Cardiac muscle cell (in vitro differentiated cells and primary cell): ENCODE data around the gene ESPN. TPM values are rescaled to one million over a fixed set of nuclear protein-coding genes. Genes with fewer than 3 reads are reported as not detected.

ENCODE experiments used
- DNase-seq, 2 donors: peaks; one replicate each; pipeline versions ENCODE4 v3.0.0 to v3.0.0-alpha.2; 2010 to 2017; ENCODE audit warnings: low read depth in 1 of 2, low spot score in 1 of 2
- H3K27ac ChIP-seq: fragments of 200-600 bp; sonication (generic); 2 replicates; pipeline ENCODE4 v1.5.1; 2016
- H3K27me3 ChIP-seq: fragments of 200-600 bp; sonication (generic); 2 replicates; pipeline ENCODE4 v1.6.0; 2016; ENCODE audit warnings: control low read depth
- H3K36me3 ChIP-seq: fragments of 200-600 bp; sonication (generic); 2 replicates; pipeline ENCODE4 v1.5.1; 2016; ENCODE audit warnings: control low read depth
- H3K4me1 ChIP-seq: fragments of 200-600 bp; sonication (generic); 2 replicates; pipeline ENCODE4 v1.8.1; 2017; ENCODE audit warnings: low read depth, mild to moderate bottlenecking, mixed run types
- H3K4me3 ChIP-seq: fragments of 200-600 bp; sonication (generic); 2 replicates; pipeline ENCODE4 v1.5.1; 2016; ENCODE audit warnings: mild to moderate bottlenecking
- H3K9me3 ChIP-seq: fragments of 200-600 bp; sonication (generic); 2 replicates; pipeline ENCODE4 v1.5.1; 2017; ENCODE audit warnings: low read depth, mild to moderate bottlenecking, control low read depth
- CTCF ChIP-seq: IDR thresholded peaks from 2 replicates; pipeline ENCODE4 v1.5.1; 2012; ENCODE audit warnings: low read depth, mild to moderate bottlenecking, low read length
- polyA plus RNA-seq: library from polyadenylated mRNA; unstranded; fragments of >200 nt; fragmentation: Nextera tagmentation; extraction: Ambion mirVana; gene quantifications from 2 replicates; pipeline ENCODE4 v1.2.1, GENCODE V29; 2016
- total RNA-seq: library from RNA; depleted of rRNA; stranded (reverse); fragments of >200 nt; gene quantifications from 2 replicates; pipeline ENCODE4 v1.2.3, GENCODE V29; 2016

ESPN gene
- total and polyA plus RNA-seq, 2 experiments from 2014 or later: 8.0 to 18.1 TPM

- Histone ChIP-seq H3K27ac (no peak overlapping the region), H3K36me3 (peaks cover 7% of the 10 kb centered on the region), H3K4me1 (no peaks in the 10 kb centered on the region), H3K27me3 (peaks cover 2% of the 10 kb centered on the region), H3K9me3 (no peaks in the 10 kb centered on the region), H3K4me3 (no peak overlapping the region)
- no peak for TF ChIP-seq CTCF
- DNase-seq: no peak
Measured at GRCh38 chr1:6471086-6471969, 46.8 kb downstream of the ESPN start.

GRCh38 chr1:6471970-6472368 is 47.4 kb downstream of the ESPN start:
- Histone ChIP-seq H3K9me3 (no peaks in the 10 kb centered on the region), H3K4me3 (no peak overlapping the region)

GRCh38 chr1:6472391-6472790 is 47.8 kb downstream of the ESPN start:
- H3K4me1 ChIP-seq: no peaks in the 10 kb centered on the region
- H3K27me3 ChIP-seq: no peaks in the 10 kb centered on the region
- DNase-seq: no peak
- peak; percentile 34 for TF ChIP-seq CTCF
- no peak overlapping the region for H3K27ac ChIP-seq
- peaks cover 7% of the 10 kb centered on the region for H3K36me3 ChIP-seq
- no peak overlapping the region for H3K4me3 ChIP-seq
- no peaks in the 10 kb centered on the region for H3K9me3 ChIP-seq

More at GRCh38 chr1:6471970-6472368, 47.4 kb downstream of the ESPN start:
- TF ChIP-seq CTCF: no peak
- H3K36me3 ChIP-seq: peaks cover 7% of the 10 kb centered on the region
- H3K27ac ChIP-seq: no peak overlapping the region
- H3K27me3 ChIP-seq: no peaks in the 10 kb centered on the region
- H3K4me1 ChIP-seq: no peaks in the 10 kb centered on the region
- DNase-seq: no peak

- Histone ChIP-seq H3K4me3 (no peak overlapping the region), H3K9me3 (no peaks in the 10 kb centered on the region), H3K27me3 (no peaks in the 10 kb centered on the region), H3K27ac (no peak overlapping the region), H3K4me1 (no peaks in the 10 kb centered on the region), H3K36me3 (peaks cover 7% of the 10 kb centered on the region)
- TF ChIP-seq CTCF: no peak
- no peak for DNase-seq
Measured at GRCh38 chr1:6473156-6473555, 48.6 kb downstream of the ESPN start.

- DNase-seq: no peak
- Histone ChIP-seq H3K27me3 (no peaks in the 10 kb centered on the region), H3K27ac (no peak overlapping the region), H3K4me3 (no peak overlapping the region), H3K4me1 (no peaks in the 10 kb centered on the region), H3K36me3 (peaks cover 7% of the 10 kb centered on the region), H3K9me3 (no peaks in the 10 kb centered on the region)
- TF ChIP-seq CTCF: no peak
Measured at GRCh38 chr1:6473974-6474814, 49.6 kb downstream of the ESPN start.
